CD4-positive, alpha-beta T cell treated with Interleukin-12 subunit alpha and Interleukin-12 subunit beta, for 1 hour (primary cell): ENCODE measurements around the gene KRTAP3-2.
"Not testable (repeated sequence)": the region's sequence is repeated elsewhere in the genome, so short reads cannot be mapped to it uniquely, and the experiment has no call there.

ENCODE experiments used
- DNase-seq: peaks from one replicate; pipeline ENCODE4 v3.0.0-alpha.2; 2020

KRTAP3-2 gene

DNA sequence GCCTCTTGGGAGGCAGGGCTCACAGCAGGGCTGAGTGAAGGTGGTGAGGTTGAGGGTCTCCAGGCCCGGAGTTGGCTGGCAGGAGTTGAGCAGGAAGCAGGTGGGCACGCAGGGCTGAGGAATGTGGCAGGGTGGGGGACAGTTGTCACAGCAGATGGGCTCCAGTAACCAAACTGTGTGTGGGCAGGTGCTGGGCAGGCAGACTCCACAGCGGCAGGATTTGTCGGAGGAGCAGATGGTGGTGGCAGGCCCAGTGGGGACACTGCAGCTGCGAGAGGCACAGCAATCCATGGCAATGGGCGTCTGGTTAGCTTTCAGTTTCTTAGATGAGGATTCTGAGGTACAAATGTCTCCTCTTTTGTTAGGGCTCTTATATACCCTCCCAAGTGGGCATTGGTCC is at the start of gene KRTAP3-2:
TSS of gene KRTAP3-2 (minus strand) at position 344 of the 400 bp plus-strand sequence. CDS start at position 291, 53 bp downstream.
- DNase-seq = not testable (repeated sequence)

DNA sequence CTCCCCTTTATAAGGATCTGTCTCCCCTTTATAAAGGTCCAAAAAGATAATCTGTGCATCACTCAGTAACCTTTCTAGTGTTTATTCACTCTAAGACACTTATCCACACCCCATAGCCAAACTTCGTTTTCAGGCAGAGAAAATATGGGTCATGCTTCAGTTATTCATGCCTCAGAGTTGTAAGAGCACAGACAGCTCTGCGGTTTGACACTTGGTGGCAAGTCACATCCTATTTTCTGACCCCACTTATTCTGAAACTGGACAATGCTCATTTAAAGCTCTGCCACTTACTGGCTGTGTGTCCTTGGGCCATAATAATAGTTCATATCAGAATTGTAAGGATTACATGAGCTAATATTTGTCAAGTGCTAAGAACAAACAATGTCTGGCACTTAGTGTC is 49.4 kb upstream of the KRTAP3-2 start:
- no peak for DNase-seq

DNA sequence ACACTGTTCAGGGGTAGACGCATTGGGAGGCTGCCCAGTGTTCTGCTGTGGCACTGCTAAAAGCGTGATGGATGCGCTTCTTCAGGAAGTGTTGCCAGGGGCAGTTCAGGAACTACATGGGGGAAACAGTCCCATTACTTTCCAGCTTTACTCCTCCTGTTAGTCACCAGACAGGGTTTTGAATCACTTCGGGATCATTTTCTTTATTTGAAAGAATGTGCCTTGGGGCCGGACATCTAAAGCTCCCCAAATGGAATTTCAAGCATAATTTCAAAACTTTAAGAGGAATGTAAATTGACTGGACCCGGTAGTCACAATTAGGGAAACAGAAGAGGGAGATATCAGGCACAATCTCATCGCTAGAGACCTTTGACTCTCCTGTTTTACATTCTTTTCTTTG is 48.7 kb upstream of the KRTAP3-2 start:
- DNase-seq = no peak

DNA sequence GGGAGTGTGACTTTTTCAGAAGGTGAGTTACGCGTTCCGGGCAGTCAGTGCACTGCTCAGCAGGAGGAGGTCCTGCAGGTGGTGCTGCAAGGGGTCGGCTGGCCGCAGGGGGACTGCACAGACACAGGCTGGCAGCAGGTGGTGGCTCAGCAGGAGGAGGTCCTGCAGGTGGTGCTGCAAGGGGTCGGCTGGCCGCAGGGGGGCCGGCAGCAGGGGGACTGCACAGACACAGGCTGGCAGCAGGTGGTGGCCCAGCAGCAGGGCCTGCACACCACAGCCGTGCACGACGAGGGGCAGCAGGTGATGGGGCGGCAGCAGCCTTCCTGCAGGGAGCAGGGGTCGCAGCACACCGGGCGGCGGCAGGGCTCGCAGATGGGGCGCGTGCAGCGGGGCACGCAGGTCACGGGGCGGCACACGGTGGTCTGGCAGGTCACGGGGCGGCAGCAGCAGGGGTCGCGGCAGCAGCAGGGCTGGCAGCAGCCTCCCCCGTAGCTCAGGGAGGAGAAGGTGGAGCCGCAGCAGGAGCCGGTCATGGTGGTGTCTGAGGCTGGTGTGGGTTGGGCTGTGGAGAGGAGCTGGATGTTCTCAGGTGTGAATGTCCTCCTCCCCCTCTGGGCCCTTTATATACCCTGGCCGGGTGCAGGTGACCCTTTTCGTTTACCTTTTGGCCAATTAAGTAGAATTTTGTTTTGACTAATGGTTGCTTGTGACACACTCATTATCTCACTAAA is 47.2 kb upstream of the KRTAP3-2 start, which contains the start of gene KRTAP2-1:
TSS of gene KRTAP2-1 (minus strand) at position 582 of the 731 bp plus-strand sequence. CDS start at position 533, 49 bp downstream.
- not testable (repeated sequence) for DNase-seq

DNA sequence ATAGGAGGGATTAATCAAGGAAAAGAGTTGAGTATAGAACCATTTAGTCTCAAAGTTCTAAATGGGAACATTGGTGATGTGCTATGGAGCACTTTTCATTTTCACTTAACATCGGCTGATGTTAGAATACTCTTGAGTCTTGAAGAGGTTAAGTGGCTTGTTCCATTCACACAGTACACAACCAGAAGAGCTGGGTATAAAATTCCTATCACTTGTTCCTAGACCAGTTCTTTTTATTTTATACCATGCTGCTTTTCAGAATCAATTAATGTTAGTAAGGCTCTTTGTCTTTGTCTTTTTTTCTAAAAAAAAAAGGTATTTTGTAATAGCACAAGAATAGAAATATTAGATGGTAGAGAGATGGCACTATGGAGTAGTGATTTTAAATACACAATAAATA is 43.2 kb upstream of the KRTAP3-2 start:
- DNase-seq = no peak

DNA sequence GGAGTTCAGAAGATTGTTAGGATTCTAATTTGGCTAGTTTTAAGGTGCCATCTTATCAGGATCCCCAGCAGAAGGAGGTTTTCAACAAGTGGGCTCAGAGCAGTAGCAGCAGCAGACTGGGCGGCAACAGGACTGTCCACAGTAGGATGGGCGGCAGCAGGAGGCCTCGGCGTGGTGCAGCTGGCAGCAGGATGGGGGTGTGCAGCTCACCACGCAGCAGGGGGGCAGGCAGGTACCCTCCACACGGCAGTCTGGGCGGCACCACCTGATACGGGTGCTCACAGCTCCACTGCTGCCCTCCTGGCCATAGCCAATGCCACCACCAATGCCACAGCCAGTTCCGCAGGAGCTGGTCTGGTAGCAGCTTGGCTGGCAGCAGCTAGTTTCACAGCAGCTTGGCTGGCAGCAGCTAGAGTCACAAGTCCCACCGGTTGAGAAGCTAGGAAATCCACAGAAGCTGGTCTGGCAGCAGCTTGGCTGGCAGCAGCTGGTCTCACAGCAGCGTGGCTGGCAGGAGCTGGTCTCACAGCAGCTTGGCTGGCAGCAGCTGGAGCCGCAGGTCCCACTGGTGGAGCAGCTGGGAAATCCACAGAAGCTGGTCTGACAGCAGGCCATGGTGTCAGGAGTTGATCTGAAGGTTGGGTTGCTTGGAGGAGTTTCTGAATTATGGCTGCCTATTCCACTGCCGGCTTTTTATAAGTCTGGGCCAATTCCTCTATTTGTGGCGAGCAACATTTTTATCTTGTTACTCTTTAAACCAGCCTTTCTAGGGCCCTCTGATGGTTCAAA is 41.3 kb upstream of the KRTAP3-2 start, which contains the start of gene KRTAP1-1:
TSS of gene KRTAP1-1 (minus strand) at position 668 of the 789 bp plus-strand sequence. CDS start at position 615, 53 bp downstream.
- DNase-seq = not testable (repeated sequence)

DNA sequence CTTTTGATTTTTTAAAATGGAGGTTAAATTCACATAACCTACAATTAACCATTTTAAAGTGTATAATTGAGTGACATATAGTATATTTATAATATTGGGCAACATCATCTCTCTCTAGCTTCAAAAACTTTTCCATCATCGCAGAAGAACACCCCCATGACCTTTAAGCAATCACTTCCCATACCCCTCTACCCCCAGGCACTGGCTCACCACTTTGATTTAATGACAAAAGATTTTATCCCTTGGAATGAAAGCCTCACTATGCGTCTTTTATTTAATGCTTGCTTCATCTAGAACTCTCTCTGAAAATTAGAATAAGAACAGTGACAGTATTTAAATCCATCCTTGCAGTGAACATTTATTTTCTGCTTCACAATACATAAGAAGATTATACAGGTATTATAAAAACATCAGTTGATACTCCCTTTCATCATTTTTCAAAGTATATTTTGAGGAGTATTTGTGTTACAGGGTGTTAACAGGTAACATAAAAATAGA is 38.2 kb upstream of the KRTAP3-2 start:
- DNase-seq = no peak

DNA sequence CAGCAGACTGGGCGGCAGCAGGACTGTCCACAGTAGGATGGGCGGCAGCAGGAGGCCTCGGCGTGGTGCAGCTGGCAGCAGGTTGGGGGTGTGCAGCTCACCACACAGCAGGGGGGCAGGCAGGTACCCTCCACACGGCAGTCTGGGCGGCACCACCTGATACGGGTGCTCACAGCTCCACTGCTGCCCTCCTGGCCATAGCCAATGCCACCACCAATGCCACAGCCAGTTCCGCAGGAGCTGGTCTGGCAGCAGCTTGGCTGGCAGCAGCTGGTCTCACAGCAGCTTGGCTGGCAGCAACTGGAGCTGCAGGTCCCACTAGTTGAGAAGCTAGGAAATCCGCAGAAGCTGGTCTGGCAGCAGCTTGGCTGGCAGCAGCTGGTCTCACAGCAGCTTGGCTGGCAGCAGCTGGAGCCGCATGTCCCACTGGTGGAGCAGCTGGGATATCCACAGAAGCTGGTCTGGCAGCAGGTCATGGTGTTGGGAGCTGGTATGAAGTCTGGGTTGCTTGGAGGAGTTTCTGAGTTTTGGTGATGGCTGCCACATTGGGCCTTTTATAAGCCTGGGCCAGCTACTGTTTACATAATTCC is 34.7 kb upstream of the KRTAP3-2 start, which contains the start of gene KRTAP1-3:
TSS of gene KRTAP1-3 (minus strand) at position 529 of the 590 bp plus-strand sequence. CDS start at position 476, 53 bp downstream.
- not testable (repeated sequence) for DNase-seq

DNA sequence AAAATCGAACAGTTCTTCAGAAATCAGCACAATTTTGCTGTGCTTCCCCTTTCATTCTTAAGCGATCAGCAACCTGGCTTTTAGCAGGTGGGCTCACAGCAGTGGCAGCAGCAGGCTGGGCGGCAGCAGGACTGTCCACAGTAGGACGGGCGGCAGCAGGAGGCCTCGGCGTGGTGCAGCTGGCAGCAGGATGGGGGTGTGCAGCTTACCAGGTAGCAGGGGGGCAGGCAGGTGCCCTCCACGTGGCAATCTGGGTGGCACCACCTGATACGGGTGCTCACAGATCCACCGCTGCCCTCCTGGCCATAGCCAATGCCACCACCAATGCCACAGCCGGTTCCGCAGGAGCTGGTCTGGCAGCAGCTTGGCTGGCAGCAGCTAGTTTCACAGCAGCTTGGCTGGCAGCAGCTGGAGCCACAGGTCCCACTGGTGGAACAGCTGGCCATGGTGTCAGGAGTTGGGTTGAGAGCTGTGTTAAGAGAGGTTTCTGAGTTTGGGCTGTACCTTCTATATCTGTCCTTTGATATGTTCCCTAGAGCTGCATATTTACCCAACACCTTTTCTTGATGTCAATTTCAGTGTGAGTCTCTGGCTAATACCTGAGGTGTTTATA is 30.0 kb upstream of the KRTAP3-2 start, which contains the start of gene KRTAP1-4:
TSS of gene KRTAP1-4 (minus strand) at position 563 of the 613 bp plus-strand sequence. CDS start at position 446, 117 bp downstream.
- no peak for DNase-seq

DNA sequence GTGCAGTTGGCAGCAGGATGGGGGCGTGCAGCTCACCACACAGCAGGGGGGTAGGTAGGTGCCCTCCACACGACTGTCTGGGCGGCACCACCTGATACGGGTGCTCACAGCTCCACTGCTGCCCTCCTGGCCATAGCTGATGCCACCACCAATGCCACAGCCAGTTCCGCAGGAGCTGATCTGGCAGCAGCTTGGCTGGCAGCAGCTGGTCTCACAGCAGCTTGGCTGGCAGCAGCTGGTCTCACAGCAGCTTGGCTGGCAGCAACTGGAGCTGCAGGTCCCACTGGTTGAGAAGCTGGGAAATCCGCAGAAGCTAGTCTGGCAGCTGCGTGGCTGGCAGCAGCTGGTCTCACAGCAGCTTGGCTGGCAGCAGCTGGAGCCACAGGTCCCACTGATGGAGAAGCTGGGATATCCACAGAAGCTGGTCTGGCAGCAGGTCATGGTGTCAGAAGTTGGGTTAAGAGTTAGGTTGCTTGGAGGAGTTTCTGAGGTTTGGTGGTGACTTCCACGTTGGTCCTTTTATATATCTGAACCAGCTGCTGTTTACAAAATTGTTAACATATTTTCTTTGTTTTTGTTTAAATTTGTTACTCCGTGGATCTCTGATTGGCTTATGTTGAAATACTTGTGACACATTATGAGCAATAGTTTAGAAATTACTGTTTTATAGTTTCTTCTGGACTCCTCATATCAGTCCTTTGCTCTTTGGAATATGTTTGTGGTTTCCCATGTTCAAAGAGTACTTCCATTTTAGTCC is 27.2 kb upstream of the KRTAP3-2 start, which contains the start of gene KRTAP1-5:
TSS of gene KRTAP1-5 (minus strand) at position 494 of the 757 bp plus-strand sequence. CDS start at position 441, 53 bp downstream.
- DNase-seq = no peak

DNA sequence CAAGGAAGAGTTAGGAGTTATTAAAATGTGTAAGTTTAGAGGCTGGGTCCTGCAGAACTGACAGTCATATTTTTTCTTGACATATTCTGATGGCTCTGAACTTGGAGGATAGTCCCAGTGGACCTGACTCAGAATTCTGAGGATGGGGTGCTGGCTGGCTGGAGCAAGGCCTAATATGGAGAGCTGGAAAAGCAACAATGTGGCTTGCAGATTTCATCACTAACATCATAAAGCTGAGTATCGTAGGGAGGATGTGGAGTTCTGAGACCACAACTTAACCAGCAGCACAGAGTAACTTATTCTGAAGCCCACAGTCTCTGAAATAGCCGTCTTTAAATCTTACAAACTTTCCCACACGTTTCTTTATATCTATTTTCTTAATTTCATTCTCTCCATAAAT is 25.0 kb upstream of the KRTAP3-2 start:
- no peak for DNase-seq

DNA sequence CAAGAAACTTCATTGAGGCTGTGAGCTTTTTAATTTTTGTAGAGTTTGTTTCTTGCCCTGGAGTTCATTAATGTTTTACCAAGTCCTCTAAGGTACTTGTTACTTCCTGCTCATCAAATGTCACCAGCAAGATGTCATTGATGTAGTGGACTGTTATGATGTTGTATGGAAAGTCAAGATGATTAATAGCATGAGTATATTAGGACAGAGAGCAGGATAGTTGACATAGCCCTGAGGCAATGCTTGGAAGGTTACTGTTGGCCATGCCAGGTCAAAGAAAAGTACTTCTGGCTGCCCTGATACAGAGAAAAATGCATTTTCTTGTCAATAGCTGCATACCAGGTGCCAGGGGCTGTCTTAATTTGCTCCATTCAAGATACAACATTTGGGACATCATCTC is 20.6 kb upstream of the KRTAP3-2 start:
- DNase-seq = no peak

DNA sequence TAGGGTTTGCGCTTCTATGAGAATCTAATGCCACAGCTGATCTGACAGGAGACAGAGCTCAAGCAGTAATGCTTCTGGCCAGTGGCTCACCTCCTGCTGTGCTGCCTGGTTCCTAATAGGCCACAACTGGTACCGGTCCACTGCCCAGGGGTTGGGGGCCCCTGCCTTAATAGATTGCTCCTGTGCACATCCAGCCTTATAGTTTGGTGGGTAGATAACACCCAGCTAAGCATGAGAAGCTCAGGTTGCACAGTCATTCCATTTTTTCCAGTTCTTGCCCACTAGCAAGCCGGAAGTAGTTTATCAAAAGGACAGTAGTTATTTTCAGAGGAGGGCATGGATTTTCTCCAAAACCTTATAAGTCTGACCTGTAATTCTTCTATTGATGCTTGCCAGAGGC is 19.7 kb upstream of the KRTAP3-2 start:
- DNase-seq = no peak

DNA sequence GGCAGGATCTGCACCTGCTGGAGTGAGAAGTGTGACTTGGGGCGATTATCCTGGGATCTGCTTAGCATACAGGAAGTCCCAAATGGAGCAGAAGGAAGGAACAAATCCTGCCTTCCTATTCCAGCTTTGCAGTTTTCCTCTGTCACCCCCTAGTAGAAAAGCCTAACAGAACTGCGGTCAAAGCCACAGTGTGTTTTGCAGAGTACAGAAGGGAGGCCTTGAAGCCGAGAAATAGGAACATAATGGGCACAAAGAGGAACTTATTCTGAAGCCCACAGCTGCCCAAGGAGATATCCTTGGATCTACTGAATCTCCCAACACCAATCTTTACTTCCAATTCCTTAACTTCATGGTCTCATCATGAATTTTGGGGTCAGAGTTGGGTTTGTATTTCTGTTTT is 18.8 kb upstream of the KRTAP3-2 start:
- no peak for DNase-seq

DNA sequence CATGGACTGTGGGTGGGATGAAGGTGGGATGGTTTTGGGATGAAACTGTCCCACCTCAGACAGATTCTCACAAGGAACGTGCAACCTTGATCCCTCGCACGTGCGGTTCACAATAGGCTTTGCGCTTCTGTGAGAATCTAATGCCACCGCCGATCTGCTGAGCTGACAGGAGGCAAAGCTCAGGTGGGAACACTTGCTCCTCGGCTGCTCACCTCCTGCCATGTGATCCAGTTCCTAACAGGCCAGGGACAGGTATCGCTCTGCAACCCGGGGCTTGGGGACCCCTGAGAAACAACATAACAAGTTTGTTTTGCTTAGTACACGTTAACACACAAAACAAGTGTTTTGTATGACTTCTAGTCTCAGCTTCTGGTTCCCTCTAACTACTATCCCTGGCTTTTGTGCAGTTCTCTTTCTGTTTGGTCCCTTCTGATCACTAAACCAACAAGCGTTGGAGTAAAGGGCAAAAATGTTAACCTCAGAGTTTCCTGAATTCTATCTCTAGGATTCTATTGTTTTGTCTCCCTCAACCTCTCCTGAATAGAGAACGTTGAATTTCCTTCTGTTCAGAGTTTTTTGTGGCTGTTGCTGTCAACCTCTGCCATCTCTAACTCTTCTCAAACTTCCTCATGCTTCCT is 17.0 kb upstream of the KRTAP3-2 start:
- DNase-seq = no peak

DNA sequence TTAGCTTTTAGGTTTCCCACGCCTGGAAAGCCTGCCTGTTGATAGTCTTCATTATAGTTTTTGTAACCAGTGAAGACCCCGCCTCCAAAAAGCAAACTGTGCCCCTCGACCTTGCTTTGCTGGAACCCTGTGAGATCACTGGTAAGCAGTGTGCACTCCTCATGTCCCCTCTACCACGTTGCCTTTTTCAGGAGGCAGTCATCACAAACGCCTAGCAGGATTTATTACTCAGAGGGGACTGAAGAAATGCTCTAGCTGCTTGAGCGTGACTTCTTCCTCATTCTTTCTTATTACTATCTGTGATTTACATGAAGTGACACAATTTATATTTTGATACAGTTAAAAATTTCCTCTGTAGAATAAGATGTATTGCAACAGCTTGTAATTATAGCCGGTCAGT is 15.7 kb upstream of the KRTAP3-2 start:
- no peak for DNase-seq

DNA sequence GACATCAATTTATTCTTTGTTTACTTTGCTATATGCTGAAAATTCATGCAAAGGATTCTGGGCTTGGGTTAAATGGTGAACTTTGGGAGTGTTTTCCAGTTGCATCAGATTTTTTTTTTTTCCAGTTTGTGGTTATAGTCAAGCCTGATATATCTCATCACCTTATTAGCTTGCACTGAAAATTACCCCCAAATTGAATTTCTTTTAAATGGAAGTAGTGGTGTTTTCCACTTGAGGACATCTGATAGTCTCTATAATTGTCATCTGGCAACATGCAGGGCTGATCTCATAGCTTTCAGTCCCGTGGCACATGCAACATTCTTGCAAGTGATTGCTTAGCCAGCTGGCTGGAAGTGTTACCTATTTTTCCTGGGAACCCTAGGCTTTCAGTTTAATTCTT is 13.9 kb upstream of the KRTAP3-2 start:
- DNase-seq = no peak

DNA sequence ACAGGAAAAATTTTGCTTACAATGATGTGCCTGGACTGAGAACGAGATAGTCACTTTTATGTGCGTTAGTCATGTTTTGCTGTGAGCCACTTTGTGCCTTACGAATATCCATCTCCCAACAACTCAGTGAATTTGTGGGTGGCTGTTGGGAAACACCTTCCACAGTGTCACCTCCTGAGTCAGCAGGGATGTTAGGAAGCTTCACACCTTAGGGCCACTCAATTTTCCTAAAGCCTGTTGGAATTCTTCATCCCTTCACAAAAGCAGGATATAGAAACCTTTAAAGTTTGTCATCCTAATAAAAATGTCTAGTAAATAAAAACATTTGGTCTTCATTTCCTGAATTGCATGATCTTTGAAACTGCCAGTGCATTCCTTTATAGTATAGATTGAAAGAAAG is 13.5 kb upstream of the KRTAP3-2 start:
- DNase-seq = no peak

DNA sequence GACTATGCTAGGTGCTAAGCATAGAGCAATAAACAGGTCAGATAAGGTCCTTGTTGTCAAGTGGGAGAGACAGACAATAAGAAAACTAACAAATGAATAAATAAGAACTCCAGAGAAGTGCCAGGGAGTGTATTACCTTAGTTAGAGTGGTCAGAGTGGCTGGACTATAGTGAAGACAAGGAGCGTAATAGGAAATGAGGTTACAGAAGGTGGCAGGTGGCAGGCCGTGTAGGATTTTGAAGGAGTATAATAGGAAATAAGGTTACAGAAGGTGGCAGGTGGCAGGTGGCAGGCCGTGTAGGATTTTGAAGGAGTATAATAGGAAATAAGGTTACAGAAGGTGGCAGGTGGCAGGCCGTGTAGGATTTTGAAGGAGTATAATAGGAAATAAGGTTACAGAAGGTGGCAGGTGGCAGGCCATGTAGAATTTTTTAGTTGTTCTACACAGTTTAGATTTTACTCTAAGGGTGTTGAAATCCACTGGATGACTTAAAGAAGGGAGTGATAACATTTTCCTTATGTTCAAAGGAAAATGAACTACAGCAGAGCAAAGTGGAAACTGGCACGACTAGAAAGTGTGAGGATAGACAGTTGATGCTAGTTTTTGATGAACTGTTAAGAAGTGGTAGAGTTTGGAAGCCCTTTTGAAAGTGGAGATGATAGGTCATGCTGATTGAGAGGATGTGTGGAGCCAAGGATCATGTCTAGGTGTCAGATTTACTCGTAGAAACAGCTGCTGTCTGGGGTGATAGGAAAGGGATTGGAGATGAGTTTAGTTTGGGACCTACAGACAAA is 12.8 kb upstream of the KRTAP3-2 start:
- DNase-seq = no peak

DNA sequence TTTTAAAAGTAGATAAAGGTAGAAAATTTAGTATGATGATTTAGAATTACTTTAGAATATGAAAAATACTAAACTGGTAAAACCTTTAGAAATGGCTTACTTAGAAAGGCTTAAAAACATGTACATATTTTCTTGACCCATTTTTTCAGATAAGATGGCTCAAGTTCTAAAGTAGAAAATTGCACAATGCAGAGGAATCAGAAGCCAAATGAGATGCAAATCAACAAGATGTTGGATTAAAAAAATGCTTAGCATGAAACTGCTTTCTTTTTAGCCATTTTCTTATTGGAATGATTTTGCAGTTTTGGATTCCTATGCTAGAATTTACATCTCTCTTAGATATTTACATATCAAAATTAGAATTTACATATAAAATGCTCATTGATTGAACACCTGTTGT is 10.7 kb upstream of the KRTAP3-2 start:
- no peak for DNase-seq
